ENCODE data around the gene C9orf50.
A peak's percentile ranks its signal among the peaks of the same experiment; 100 is the strongest.

C9orf50 gene

GRCh38 chr9:129623331-129623730 lies 2.4 kb upstream of the C9orf50 start:
- TF ChIP-seq CTCF (IDR thresholded peaks at IDR 0.05): no peak
- Histone ChIP-seq H3K4me1 (peaks cover 3% of the 10 kb centered on the region), H3K4me3 (ENCODE audit: low read depth, low read length) (no peak overlapping the region)

GRCh38 chr9:129619787-129620668 lies 873 bp downstream of the C9orf50 start:
- H3K27ac ChIP-seq: no peak overlapping the region
- H3K36me3 ChIP-seq (ENCODE audit: control insufficient read depth, insufficient read depth, low read length): no peaks in the 10 kb centered on the region
- no peaks in the 10 kb centered on the region for H3K27me3 ChIP-seq (ENCODE audit: control insufficient read depth, insufficient read depth, low read length)
- H2AFZ ChIP-seq: peak overlapping the region; percentile 84
- H3K4me1 ChIP-seq: no peaks in the 10 kb centered on the region
- H3K4me3 ChIP-seq (ENCODE audit: low read depth, low read length): peak overlapping the region; percentile 41
- H3K4me2 ChIP-seq (ENCODE audit: low read length): peak overlapping the region; percentile 86
- H3K79me2 ChIP-seq: no peaks in the 10 kb centered on the region
- no peak overlapping the region for H3K9ac ChIP-seq
- H3K9me3 ChIP-seq (ENCODE audit: control insufficient read depth, low read length): no peaks in the 10 kb centered on the region
- TF ChIP-seq CTCF (IDR thresholded peaks at IDR 0.05): no peak

More at GRCh38 chr9:129623331-129623730, 2.4 kb upstream of the C9orf50 start:
- H3K27me3 ChIP-seq (ENCODE audit: control insufficient read depth, insufficient read depth, low read length): no peaks in the 10 kb centered on the region
- H3K27ac ChIP-seq: no peak overlapping the region
- H2AFZ ChIP-seq: no peak overlapping the region
- peaks cover 8% of the 10 kb centered on the region for H3K79me2 ChIP-seq
- no peaks in the 10 kb centered on the region for H3K9me3 ChIP-seq (ENCODE audit: control insufficient read depth, low read length)
- no peak overlapping the region for H3K4me2 ChIP-seq (ENCODE audit: low read length)
- H3K36me3 ChIP-seq (ENCODE audit: control insufficient read depth, insufficient read depth, low read length): no peaks in the 10 kb centered on the region
- no peak overlapping the region for H3K9ac ChIP-seq

GRCh38 chr9:129617167-129617566 lies 3.7 kb downstream of the C9orf50 start:
- Histone ChIP-seq H3K9me3 (ENCODE audit: control insufficient read depth, low read length) (no peaks in the 10 kb centered on the region), H3K9ac (no peak overlapping the region), H3K4me3 (ENCODE audit: low read depth, low read length) (no peak overlapping the region), H3K27me3 (ENCODE audit: control insufficient read depth, insufficient read depth, low read length) (no peaks in the 10 kb centered on the region), H3K4me2 (ENCODE audit: low read length) (no peak overlapping the region), H3K36me3 (ENCODE audit: control insufficient read depth, insufficient read depth, low read length) (no peaks in the 10 kb centered on the region), H3K27ac (no peak overlapping the region), H3K79me2 (no peaks in the 10 kb centered on the region), H3K4me1 (no peaks in the 10 kb centered on the region), H2AFZ (no peak overlapping the region)
- TF ChIP-seq CTCF (IDR thresholded peaks at IDR 0.05): no peak

- Histone ChIP-seq H3K9ac (no peak overlapping the region), H3K79me2 (no peaks in the 10 kb centered on the region), H3K9me3 (ENCODE audit: control insufficient read depth, low read length) (no peaks in the 10 kb centered on the region), H3K36me3 (ENCODE audit: control insufficient read depth, insufficient read depth, low read length) (no peaks in the 10 kb centered on the region), H3K27me3 (ENCODE audit: control insufficient read depth, insufficient read depth, low read length) (no peaks in the 10 kb centered on the region), H3K4me1 (no peaks in the 10 kb centered on the region), H2AFZ (no peak overlapping the region), H3K4me3 (ENCODE audit: low read depth, low read length) (no peak overlapping the region), H3K27ac (no peak overlapping the region), H3K4me2 (ENCODE audit: low read length) (no peak overlapping the region)
- no peak for TF ChIP-seq CTCF (IDR thresholded peaks at IDR 0.05)
Measured at GRCh38 chr9:129615407-129616285, 5.3 kb downstream of the C9orf50 start.

Measured in parathyroid adenoma (tissue), 2 donors.